OCI-LY3 (cell line): Measurements from ENCODE around the gene ROBO1.

Source experiments
- CTCF ChIP-seq: fragments of 200-600, 300-600 bp; sonication (generic); IDR thresholded peaks from 2 replicates; pipeline ENCODE4 v1.5.1; 2014; ENCODE audit warnings: antibody characterized with exemption, low read length, low read depth
- EZH2phosphoT487 ChIP-seq: fragments of 200-600 bp; shearing (Covaris generic); IDR thresholded peaks from 2 replicates; pipeline ENCODE4 v1.6.1; 2018; ENCODE audit warnings: antibody characterized with exemption, mixed run types, low read depth

GRCh38 chr3:78689378-78689777 is 1078.4 kb downstream of the ROBO1 start:
- TF ChIP-seq CTCF (no peak), EZH2phosphoT487 (no peak)
